GM18858 (cell line): ENCODE measurements around the gene SIVA1.
A peak's percentile ranks its signal among the peaks of the same experiment; 100 is the strongest.

ENCODE experiments used
- ATAC-seq: cut with Tn5 transposase; IDR thresholded peaks from one replicate; pipeline ENCODE4 v1.9.1; 2021; ENCODE audit not compliant: unreplicated experiment

The SIVA1 gene

DNA sequence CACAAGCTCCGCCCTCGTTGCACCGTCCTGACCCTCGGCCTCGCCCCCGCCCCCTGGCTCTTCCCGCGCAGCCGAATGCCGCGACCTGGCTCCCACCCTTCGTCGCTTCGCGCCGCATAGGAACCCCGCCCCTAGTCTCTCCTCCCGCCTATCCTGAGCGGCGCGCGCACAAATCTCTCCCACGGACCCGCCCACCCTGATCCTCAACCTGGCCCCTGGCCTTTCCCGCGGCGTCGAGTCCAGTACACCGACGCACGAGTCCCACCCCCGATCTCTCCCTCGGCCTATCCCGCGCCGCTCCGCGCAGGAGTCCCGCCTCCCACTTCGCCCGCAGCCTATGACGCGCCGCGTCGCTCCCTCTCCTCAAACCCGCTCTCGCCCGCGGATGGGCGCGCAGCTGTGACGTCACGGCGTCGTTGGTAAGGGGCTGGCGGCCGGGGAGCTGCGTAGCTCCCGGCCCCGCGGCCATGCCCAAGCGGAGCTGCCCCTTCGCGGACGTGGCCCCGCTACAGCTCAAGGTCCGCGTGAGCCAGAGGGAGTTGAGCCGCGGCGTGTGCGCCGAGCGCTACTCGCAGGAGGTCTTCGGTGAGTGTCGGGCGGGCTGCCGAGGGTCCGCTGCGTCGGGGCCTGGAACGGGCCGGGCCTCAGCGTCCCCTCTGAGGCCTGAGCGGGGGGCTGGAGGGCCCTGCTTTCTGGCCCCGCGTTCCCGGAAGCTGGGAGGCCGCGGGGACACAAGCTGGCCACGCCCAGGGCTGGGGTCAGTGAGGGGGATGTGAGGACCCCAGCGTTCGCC lies at the start of gene SIVA1:
SIVA1 (plus strand) TSS at position 413 of the 793 bp plus-strand sequence; CDS start at position 468, 55 bp downstream.
- ATAC-seq = peak; percentile 88

DNA sequence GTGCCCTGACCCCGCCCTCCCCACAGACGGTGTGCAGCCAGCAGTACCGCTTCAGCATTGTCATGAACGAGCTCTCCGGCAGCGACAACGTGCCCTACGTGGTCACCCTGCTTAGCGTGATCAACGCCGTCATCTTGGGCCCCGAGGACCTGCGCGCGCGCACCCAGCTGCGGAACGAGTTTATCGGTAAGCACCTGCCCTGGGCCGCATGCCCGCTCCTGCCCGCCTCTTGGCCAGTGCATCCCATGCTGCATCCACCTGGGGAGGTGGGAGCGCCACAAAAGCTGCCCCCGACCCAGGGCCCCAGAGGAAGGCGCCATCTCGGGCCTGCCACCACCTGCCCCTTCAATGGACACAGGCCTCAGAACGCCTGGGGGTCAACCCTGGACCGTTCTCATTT lies 49.7 kb upstream of the SIVA1 start:
- ATAC-seq = no peak

DNA sequence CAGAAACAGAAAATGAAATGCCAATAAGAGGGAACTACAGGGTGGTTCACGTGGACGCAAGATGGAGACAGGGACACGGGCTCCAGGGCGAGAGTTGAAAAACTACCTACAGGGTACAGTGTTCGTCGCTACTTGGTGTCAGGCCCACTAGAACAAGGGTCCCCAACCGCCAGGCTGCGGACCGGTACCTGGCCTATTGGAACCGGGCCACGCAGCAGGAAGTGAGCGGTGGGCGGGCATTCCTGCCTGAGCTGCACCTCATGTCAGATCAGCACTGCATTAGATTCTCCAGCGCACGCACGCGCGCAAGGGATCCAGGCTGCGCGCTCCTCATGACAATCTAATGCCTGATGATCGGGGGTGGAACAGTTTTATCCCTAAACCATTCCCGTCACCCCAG lies 48.7 kb upstream of the SIVA1 start:
- no peak for ATAC-seq

DNA sequence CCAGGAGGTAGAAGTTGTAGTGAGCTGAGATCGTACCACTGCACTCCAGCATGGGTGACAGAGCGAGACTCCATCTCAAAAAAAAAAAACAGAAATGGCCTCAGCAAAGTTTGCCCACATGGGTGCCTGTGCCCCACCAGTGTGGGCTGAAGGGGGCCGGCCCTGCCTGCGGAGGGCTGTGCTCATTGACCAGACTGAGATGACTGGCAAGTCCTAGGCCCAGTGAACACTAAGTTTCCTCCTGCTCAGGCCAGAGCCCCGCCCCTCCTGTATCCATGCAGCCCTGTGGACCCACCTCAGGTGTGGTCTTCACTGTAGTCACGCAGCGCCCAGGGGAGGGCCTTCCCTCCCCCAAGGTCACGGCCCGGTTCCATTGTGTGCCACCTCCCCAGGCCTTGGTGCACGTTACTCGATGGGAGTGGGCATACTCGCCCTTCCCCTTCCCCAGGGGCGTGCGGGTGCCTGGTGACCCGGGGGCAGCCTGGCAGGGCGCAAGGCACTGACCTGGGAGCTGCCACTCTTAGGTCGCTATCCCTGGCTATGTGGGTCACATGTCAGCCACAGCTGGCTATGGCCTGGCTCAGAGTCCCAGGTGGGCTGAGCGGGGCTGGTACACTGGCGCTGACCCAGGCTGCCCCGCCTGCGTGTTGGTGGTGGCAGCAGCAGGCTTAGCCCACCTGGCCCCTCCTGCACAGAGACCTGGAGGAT lies 47.5 kb upstream of the SIVA1 start:
- no peak for ATAC-seq

DNA sequence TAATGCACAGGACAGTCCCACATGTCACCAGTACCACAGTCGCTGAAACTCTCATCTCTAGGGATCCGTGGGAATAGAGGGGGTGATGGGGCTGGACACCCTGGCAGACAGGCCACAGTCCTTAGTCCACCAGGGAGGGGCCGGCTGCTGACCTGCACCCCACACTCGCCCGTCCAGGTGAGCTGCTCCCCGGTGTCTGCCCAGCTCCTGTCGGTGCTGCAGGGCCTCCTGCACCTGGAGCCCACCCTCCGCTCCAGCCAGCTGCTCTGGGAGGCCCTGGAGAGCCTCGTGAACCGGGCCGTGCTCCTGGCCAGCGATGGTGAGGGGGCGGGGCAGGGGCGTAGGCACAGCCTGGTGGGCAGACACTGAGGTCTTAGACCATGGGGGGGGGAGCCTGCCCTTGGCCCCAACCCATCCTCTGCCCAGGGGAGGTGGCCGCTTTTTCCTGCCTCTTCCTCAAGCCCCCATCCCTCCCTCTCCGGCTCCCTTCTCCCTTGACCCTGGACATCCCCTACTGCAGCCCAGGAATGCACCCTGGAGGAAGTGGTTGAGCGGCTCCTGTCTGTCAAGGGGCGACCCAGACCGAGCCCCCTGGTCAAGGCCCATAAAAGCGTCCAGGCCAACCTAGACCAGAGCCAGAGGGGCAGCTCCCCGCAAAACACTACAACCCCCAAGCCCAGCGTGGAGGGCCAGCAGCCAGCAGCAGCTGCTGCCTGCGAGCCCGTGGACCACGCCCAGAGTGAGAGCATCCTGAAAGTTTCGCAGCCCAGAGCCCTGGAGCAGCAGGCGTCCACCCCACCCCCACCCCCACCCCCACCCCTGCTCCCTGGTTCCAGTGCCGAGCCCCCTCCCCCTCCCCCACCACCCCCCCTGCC lies 46.0 kb upstream of the SIVA1 start:
- no peak for ATAC-seq

DNA sequence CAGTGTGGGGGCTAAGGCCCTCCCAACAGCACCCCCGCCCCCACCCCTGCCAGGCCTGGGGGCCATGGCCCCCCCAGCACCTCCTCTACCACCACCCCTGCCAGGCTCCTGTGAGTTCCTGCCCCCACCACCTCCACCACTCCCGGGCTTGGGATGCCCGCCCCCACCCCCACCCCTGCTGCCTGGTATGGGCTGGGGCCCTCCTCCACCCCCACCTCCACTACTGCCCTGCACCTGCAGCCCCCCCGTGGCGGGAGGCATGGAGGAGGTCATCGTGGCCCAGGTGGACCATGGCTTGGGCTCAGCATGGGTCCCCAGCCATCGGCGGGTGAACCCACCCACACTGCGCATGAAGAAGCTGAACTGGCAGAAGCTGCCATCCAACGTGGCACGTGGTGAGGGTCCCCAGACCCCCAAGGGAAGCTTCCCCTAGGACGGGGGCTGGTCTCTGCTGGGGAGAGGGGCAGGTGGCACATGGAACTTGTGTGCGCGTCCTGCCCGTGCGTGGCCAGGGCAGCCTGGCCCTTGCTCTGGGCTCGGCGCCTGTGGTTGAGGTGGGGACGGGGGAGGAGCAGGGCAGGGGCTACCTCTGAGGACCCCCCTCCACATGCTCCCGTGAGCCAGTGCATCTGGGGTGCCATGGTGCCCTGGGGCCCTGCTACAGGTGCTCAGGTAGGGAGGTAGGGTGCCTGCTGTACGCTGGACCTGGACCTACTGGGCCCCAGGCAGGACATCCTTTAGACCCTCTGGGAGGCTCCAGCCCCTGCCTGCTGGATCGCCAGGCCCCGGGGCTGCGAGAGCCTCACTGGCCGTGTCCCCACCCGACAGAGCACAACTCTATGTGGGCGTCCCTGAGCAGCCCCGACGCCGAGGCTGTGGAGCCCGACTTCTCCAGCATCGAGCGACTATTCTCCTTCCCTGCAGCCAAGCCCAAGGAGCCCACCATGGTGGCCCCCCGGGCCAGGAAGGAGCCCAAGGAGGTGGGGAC lies 45.0 kb upstream of the SIVA1 start:
- no peak for ATAC-seq

DNA sequence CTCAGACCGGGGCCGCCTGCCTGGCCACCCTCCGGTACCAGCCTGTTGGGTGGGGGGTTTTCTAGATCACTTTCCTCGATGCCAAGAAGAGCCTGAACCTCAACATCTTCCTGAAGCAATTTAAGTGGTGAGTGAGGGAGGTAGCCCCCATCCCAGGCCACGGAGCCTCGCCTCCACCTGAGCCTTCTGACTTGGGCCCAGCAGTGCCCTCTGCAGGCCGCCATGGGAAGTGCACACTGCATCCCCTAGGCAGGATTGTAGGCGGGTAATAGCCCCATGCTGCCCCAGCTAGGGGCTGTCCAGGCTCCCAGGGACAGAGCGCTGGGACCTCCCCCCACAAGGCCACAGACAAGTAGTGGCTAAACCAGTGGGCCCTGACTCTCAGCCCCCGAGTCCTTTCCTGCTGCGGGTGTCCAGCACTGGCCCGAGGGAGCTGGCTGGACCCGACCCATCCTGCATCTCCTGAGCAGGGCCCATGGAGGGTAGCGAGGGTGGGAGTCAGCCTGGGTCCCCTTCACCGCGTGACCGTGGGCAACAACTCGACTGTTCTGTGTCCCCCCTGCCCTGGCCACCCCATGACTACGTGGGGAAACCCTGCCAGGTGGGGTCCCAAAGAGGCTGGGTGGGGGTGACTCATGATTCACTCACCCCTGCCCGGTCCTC lies 44.2 kb upstream of the SIVA1 start:
- ATAC-seq = no peak

DNA sequence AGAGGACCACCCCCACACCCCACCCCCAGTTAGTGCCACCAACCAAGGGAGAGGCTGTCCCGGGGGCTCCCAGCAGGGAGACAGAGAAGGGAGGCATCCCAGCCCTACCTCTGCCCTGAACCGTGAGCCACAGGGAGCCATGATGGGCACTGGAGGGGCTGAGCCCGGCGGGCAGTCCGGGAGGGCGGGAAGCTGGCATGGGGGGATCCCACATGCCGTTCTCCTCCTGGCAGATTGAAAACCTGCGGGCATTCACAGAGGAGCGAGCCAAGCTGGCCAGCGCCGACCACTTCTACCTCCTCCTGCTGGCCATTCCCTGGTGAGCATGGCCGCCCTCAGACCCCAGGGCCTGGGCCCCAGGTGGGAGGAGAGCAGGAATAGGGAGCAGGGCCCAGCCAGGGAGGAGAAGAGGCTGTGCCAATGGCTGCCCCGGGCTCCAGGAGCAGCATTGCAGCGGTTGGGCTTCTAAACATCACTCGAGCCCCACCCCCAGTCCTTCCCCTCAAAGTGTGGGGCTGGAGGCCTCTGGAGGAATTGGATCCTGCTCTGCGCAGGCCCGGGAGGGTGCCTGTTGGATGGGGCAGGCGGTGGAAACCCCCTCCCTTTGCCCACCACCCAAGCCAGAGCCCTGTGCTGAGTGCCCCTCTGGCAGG lies 43.4 kb upstream of the SIVA1 start:
- ATAC-seq = no peak

GRCh38 chr14:104710071-104710735 lies 42.7 kb upstream of the SIVA1 start:
- no peak for ATAC-seq

DNA sequence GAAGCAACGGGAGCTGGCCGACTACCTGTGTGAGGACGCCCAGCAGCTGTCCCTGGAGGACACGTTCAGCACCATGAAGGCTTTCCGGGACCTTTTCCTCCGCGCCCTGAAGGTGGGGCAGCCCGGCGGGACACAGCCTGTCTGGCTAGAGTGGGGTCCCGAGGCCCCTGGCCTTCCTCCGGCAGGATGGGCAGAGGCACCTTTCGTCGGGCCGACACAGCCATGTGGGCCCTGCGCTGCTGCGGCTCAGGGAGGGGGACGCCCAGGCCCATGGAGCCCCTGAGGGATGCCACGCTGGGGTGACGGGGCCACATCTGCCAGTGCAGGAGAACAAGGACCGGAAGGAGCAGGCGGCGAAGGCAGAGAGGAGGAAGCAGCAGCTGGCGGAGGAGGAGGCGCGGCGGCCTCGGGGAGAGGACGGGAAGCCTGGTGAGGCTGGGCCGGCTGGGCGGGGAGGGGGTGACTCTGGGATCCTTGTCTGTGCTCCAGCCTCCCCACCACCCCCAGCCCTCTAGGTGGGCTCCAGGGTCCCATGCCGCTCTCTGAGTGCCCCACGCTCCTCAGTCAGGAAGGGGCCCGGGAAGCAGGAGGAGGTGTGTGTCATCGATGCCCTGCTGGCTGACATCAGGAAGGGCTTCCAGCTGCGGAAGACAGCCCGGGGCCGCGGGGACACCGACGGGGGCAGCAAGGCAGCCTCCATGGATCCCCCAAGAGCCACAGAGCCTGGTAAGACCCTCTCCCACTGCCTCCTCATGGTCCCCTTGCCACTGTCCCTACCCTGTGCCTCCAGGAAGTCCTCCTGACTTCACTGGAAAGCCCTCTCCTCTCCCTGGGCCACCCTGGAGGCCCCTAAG lies 39.8 kb upstream of the SIVA1 start:
- no peak for ATAC-seq

DNA sequence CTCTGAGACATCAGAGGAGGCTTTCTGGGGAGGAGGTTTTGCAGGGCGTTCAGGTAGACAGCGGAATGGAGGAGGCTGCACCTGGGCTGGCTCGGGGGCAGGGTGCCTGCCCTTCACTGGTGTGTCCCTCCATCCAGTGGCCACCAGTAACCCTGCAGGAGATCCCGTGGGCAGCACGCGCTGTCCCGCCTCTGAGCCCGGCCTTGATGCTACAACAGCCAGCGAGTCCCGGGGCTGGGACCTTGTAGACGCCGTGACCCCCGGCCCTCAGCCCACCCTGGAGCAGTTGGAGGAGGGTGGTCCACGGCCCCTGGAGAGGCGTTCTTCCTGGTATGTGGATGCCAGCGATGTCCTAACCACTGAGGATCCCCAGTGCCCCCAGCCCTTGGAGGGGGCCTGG lies 38.9 kb upstream of the SIVA1 start:
- no peak for ATAC-seq

- no peak for ATAC-seq
Observed at GRCh38 chr14:104714681-104715080, 38.3 kb upstream of the SIVA1 start.

- no peak for ATAC-seq
Observed at GRCh38 chr14:104715416-104715815, 37.5 kb upstream of the SIVA1 start.

GRCh38 chr14:104715871-104716270 lies 37.1 kb upstream of the SIVA1 start:
- no peak for ATAC-seq

DNA sequence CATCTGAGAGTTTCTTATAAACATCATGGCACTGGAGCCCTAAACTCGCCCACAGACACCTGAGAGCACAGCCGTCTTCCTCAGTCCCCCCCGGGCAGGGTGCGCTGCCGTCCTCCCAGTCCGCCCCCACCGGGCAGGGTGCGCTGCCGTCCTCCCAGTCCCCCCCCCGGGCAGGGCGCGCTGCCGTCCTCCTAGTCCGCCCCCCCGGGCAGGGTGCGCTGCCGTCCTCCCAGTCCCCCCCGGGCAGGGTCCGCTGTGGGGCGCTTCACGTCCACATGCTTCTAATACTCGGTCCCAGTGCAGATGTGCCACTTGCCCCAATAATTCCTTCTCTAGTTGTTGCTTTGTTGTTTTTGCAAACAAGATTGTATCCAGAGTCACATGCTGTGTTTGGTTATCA lies 35.8 kb upstream of the SIVA1 start:
- ATAC-seq = no peak

DNA sequence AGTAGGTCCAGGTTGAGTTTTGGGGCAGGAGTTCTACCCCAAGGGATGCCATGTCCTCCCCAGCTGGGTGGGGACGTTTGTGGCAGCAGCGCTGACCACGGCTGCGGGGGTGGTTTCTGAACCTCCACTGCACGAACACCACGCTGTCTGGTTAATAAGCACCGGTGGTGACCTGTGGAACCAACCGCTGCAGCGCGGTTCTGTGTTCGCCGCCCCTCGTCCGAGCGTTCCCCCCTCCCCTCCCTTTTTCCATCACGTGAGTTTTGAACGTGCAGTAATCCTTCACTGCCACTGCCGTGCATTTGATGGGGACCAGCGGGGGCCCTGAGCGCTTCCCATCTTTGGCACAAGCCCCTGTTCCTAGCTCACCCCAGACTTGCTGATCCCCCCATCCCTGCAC lies 35.3 kb upstream of the SIVA1 start:
- no peak for ATAC-seq

- no peak for ATAC-seq
Observed at GRCh38 chr14:104718147-104718546, 34.8 kb upstream of the SIVA1 start.

DNA sequence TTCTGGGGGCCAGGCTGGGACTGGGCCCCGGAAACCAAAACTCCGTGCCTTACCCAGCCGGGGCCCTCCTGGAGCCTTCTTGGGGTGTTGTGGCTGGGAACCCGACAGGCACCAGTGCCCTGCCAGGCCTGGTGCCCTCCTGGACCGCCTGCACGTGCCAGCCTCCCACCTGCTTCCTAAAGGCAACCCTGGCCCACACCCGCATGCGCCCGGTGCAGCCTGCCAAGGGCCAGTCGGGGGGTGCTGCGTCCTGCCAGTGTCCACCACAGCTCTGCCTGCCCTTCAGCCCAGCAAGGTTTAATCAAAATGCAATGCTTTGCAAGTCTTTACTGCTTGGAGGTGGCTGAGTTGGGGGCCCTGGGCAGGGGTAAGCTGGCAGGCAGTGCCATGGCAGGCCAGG lies 34.1 kb upstream of the SIVA1 start:
- no peak for ATAC-seq
